HEK293 (cell line): ENCODE results near the gene PTGER3.

ENCODE experiments used
- CTCF ChIA-PET: fragments of 350-600 bp; formaldehyde crosslinking; extraction: SDS; loops from one replicate; lab custom pipeline; 2021; ENCODE audit warnings: antibody characterized with exemption; lab: Yijun Ruan, JAX
- POLR2A ChIA-PET: fragments of 300-600 bp; formaldehyde crosslinking; extraction: SDS; loops from one replicate; lab custom pipeline; 2020; ENCODE audit warnings: antibody characterized with exemption, inconsistent platforms; lab: Yijun Ruan, JAX
- H3K27ac ChIP-seq: fragments of 200-500 bp; sonication (Bioruptor generic); 2 replicates; pipeline ENCODE4 v1.5.1; 2014; ENCODE audit warnings: low read depth, low read length, control low read depth, inconsistent platforms; ENCODE audit errors: extremely low read depth
- H3K36me3 ChIP-seq, 2 experiments: fragments of 200-500 bp in 1 of 2; sonication (Bioruptor generic) in 1 of 2; 1 replicate in 1 of 2; 2 replicates in 1 of 2; pipeline ENCODE4 v1.5.1; 2014 to 2017; ENCODE audit warnings: inconsistent platforms in 2 of 2, low read length in 2 of 2; ENCODE audit not compliant: control insufficient read depth in 2 of 2, insufficient read depth in 1 of 2
- H3K4me1 ChIP-seq: fragments of 200-500 bp; sonication (Bioruptor generic); 2 replicates; pipeline ENCODE4 v1.5.1; 2014; ENCODE audit warnings: mild to moderate bottlenecking, low read length, inconsistent platforms; ENCODE audit not compliant: control insufficient read depth, insufficient read depth
- H3K4me3 ChIP-seq: 2 replicates; pipeline ENCODE4 v1.5.1; 2011; ENCODE audit warnings: low read depth, mild to moderate bottlenecking, control low read depth, low read length, moderate library complexity
- H3K9me3 ChIP-seq: fragments of 200-500 bp; sonication (Bioruptor generic); 2 replicates; pipeline ENCODE4 v1.5.1; 2014; ENCODE audit warnings: low read depth, low read length, inconsistent platforms; ENCODE audit not compliant: control insufficient read depth, insufficient read depth
- BCL6B ChIP-seq: fragments of 450-650 bp; formaldehyde crosslinking; IDR thresholded peaks from 2 replicates; pipeline ENCODE4 v1.5.1; 2017; ENCODE audit warnings: missing biosample characterization, missing genetic modification characterization
- MEIS1 ChIP-seq: sonication (generic); formaldehyde crosslinking; IDR thresholded peaks from 2 replicates; pipeline ENCODE4 v1.8.1; 2022; ENCODE audit warnings: missing genetic modification reagents, mild to moderate bottlenecking, borderline replicate concordance
- PRDM10 ChIP-seq: fragments of 450-650 bp; formaldehyde crosslinking; IDR thresholded peaks from 2 replicates; pipeline ENCODE4 v1.5.1; 2016; ENCODE audit warnings: missing biosample characterization, missing genetic modification characterization
- SCRT2 ChIP-seq: fragments of 450-650 bp; formaldehyde crosslinking; IDR thresholded peaks from 2 replicates; pipeline ENCODE4 v1.5.1; 2016; ENCODE audit warnings: missing biosample characterization, missing genetic modification characterization
- ZBTB26 ChIP-seq: fragments of 450-650 bp; formaldehyde crosslinking; optimal IDR thresholded peaks from 2 replicates; pipeline ENCODE3; 2016; ENCODE audit warnings: missing biosample characterization, mild to moderate bottlenecking, missing genetic modification characterization
- ZEB2 ChIP-seq: fragments of 450-650 bp; formaldehyde crosslinking; IDR thresholded peaks from 2 replicates; pipeline ENCODE4 v1.5.1; 2016; ENCODE audit warnings: missing biosample characterization, missing genetic modification characterization
- ZNF114 ChIP-seq: fragments of 450-650 bp; formaldehyde crosslinking; IDR thresholded peaks from 2 replicates; pipeline ENCODE4 v1.5.0; 2017; ENCODE audit warnings: missing biosample characterization, missing genetic modification characterization
- ZNF140 ChIP-seq: fragments of 450-650 bp; formaldehyde crosslinking; IDR thresholded peaks from 2 replicates; pipeline ENCODE4 v1.5.1; 2016; ENCODE audit warnings: missing biosample characterization, missing genetic modification characterization
- ZNF148 ChIP-seq: fragments of 450-650 bp; formaldehyde crosslinking; IDR thresholded peaks from 2 replicates; pipeline ENCODE4 v1.5.0; 2017; ENCODE audit warnings: missing biosample characterization, missing genetic modification characterization, borderline replicate concordance
- ZNF157 ChIP-seq: fragments of 450-650 bp; formaldehyde crosslinking; IDR thresholded peaks from 2 replicates; pipeline ENCODE4 v1.5.1; 2016; ENCODE audit warnings: missing biosample characterization, missing genetic modification characterization
- ZNF169 ChIP-seq: fragments of 450-650 bp; formaldehyde crosslinking; IDR thresholded peaks from 2 replicates; pipeline ENCODE4 v1.5.1; 2016; ENCODE audit warnings: missing biosample characterization, missing genetic modification characterization
- ZNF174 ChIP-seq: fragments of 450-650 bp; formaldehyde crosslinking; IDR thresholded peaks from 2 replicates; pipeline ENCODE4 v1.5.0; 2017; ENCODE audit warnings: missing biosample characterization, mild to moderate bottlenecking, missing genetic modification characterization
- ZNF214 ChIP-seq: fragments of 450-650 bp; formaldehyde crosslinking; IDR thresholded peaks from 2 replicates; pipeline ENCODE4 v1.5.1; 2017; ENCODE audit warnings: missing biosample characterization, mild to moderate bottlenecking, missing genetic modification characterization, borderline replicate concordance
- ZNF248 ChIP-seq: fragments of 450-650 bp; formaldehyde crosslinking; IDR thresholded peaks from 2 replicates; pipeline ENCODE4 v1.5.1; 2017; ENCODE audit warnings: missing biosample characterization, missing genetic modification characterization
- ZNF266 ChIP-seq: fragments of 450-650 bp; formaldehyde crosslinking; IDR thresholded peaks from 2 replicates; pipeline ENCODE4 v1.5.1; 2016; ENCODE audit warnings: missing biosample characterization, missing genetic modification characterization, low read depth
- ZNF561 ChIP-seq: fragments of 450-650 bp; IDR thresholded peaks from 2 replicates; pipeline ENCODE4 v1.5.1; 2018; ENCODE audit warnings: missing biosample characterization, missing genetic modification characterization, borderline replicate concordance
- ZNF596 ChIP-seq: fragments of 450-650 bp; IDR thresholded peaks from 2 replicates; pipeline ENCODE4 v1.5.0; 2018; ENCODE audit warnings: missing biosample characterization, mild to moderate bottlenecking, missing genetic modification characterization, moderate library complexity
- ZNF624 ChIP-seq: fragments of 450-650 bp; formaldehyde crosslinking; IDR thresholded peaks from 2 replicates; pipeline ENCODE4 v1.5.1; 2017; ENCODE audit warnings: missing biosample characterization, missing genetic modification characterization
- ZNF677 ChIP-seq: fragments of 450-650 bp; IDR thresholded peaks from 2 replicates; pipeline ENCODE4 v1.5.0; 2018; ENCODE audit warnings: missing biosample characterization, mild to moderate bottlenecking, missing genetic modification characterization, moderate library complexity
- ZNF701 ChIP-seq: fragments of 450-650 bp; formaldehyde crosslinking; IDR thresholded peaks from 2 replicates; pipeline ENCODE4 v1.5.1; 2016; ENCODE audit warnings: missing biosample characterization, missing genetic modification characterization
- ZSCAN23 ChIP-seq: fragments of 450-650 bp; formaldehyde crosslinking; IDR thresholded peaks from 2 replicates; pipeline ENCODE4 v1.5.1; 2016; ENCODE audit warnings: missing biosample characterization, missing genetic modification characterization
- ZSCAN30 ChIP-seq: fragments of 450-650 bp; IDR thresholded peaks from 2 replicates; pipeline ENCODE4 v1.5.1; 2018; ENCODE audit warnings: missing biosample characterization, mild to moderate bottlenecking, missing genetic modification characterization, moderate library complexity
- TF ChIP-seq, protein P1 (sequence below): fragments of 450-650 bp; formaldehyde crosslinking; IDR thresholded peaks from 2 replicates; pipeline ENCODE4 v1.5.1; 2017; ENCODE audit warnings: missing biosample characterization, missing genetic modification characterization

Gene PTGER3

DNA sequence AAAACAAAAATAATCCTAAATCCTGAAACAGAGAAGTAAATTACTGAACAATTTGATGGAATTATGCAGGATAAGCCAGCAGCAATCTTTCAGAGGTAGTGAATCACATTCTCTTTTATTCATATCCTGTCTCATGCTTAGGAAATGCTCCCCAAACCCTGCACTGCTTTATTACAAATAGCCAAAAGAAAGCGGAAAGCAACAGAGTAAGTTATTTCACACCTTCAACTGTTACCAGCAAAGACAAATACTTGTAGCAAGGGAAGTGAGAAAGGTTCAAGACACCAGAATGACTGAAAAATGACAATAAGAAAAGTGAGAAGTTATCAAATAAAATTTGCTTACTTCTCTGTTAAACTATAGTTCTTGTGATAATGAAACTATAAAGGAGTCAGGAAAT is 27.1 kb upstream of the PTGER3 start:
- H3K4me3 ChIP-seq, result no peak overlapping the region
- CTCF ChIA-PET, result no interaction called here

GRCh38 chr1:71072273-71072672 is 24.7 kb upstream of the PTGER3 start:
- ChIA-PET POLR2A (no interaction called here), CTCF (interaction anchor here (0.9 to 1.2 kb wide), 2 partner anchors 9 to 272 kb away, joined by 3 read pairs; no protein-coding TSS in a partner anchor)
- Histone ChIP-seq H3K27ac (no peak overlapping the region), H3K4me1 (no peaks in the 10 kb centered on the region), H3K36me3 (peaks cover 80 to 95% of the 10 kb centered on the region in 2 experiments), H3K9me3 (no peaks in the 10 kb centered on the region), H3K4me3 (no peak overlapping the region)
- TF ChIP-seq PRDM10 (tag by site-specific recombination), result no peak
- TF ChIP-seq ZSCAN30 (tag by site-specific recombination), result no peak
- TF ChIP-seq ZNF140 (tag by site-specific recombination), result no peak
- TF ChIP-seq ZNF677 (tag by site-specific recombination), result no peak
- no peak for TF ChIP-seq ZNF624
- no peak for TF ChIP-seq ZNF701
- no peak for TF ChIP-seq MEIS1 (CRISPR knock-in tag)
- no peak for TF ChIP-seq ZNF214
- no peak for TF ChIP-seq ZSCAN23
- no peak for TF ChIP-seq ZNF148 (tag by site-specific recombination)
- TF ChIP-seq, protein P1, sequence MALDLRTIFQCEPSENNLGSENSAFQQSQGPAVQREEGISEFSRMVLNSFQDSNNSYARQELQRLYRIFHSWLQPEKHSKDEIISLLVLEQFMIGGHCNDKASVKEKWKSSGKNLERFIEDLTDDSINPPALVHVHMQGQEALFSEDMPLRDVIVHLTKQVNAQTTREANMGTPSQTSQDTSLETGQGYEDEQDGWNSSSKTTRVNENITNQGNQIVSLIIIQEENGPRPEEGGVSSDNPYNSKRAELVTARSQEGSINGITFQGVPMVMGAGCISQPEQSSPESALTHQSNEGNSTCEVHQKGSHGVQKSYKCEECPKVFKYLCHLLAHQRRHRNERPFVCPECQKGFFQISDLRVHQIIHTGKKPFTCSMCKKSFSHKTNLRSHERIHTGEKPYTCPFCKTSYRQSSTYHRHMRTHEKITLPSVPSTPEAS (tag by site-specific recombination), result no peak
- no peak for TF ChIP-seq ZNF157 (tag by site-specific recombination)
- no peak for TF ChIP-seq SCRT2 (tag by site-specific recombination)
- no peak for TF ChIP-seq ZNF114 (tag by site-specific recombination)

More for the DNA sequence above, 27.1 kb upstream of the PTGER3 start:
- Histone ChIP-seq H3K9me3 (no peaks in the 10 kb centered on the region), H3K36me3 (peaks cover 64 to 89% of the 10 kb centered on the region in 2 experiments), H3K27ac (no peak overlapping the region), H3K4me1 (0 out of 2 replicates have a peak, but pooled peaks cover 3% of the 10 kb centered on the region)
- POLR2A ChIA-PET, result no interaction called here
- TF ChIP-seq ZNF174 (tag by site-specific recombination) (no peak), ZEB2 (tag by site-specific recombination) (no peak), ZNF266 (no peak), ZNF596 (tag by site-specific recombination) (no peak), ZBTB26 (tag by site-specific recombination) (no peak), ZNF248 (tag by site-specific recombination) (no peak), BCL6B (no peak), ZNF169 (no peak), ZNF561 (tag by site-specific recombination) (no peak)
